Retinal pigment epithelial cell (primary cell): ENCODE results near the gene CCDC148.

Experiments used
- DNase-seq: peaks from one replicate; pipeline ENCODE4 v3.0.0-alpha.2; 2010; ENCODE audit warnings: low read depth
- H3K4me3 ChIP-seq: 2 replicates; pipeline ENCODE4 v1.5.1; 2011; ENCODE audit warnings: mild to moderate bottlenecking, low read length, control low read depth, moderate library complexity
- TF ChIP-seq, protein P1 (sequence below): conservative IDR thresholded peaks from 2 replicates; pipeline ENCODE4 v1.5.1; 2011; ENCODE audit warnings: low read depth, low read length, control low read depth, inconsistent platforms

CCDC148 gene

DNA sequence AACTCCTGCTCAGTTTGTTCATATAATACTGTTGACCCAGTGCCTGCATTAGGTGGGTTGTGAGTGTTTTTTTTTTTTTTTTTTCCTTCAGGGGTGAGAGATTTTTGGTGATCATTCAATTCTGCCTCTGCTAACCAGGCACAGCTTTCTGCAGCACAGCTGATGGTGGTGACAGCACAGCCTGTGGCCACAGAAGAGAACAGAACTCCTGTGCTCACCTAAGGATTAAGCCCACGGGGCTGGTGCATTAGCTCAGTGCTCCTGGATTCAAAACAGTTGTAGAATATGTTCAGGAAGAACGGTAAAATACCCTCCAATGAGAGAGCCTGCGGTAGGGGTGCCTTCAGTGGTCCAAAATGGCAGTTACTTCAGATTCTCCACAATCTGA, 42.2 kb upstream of the CCDC148 start:
- no peak for DNase-seq
- no peak overlapping the region for H3K4me3 ChIP-seq
- TF ChIP-seq, protein P1, sequence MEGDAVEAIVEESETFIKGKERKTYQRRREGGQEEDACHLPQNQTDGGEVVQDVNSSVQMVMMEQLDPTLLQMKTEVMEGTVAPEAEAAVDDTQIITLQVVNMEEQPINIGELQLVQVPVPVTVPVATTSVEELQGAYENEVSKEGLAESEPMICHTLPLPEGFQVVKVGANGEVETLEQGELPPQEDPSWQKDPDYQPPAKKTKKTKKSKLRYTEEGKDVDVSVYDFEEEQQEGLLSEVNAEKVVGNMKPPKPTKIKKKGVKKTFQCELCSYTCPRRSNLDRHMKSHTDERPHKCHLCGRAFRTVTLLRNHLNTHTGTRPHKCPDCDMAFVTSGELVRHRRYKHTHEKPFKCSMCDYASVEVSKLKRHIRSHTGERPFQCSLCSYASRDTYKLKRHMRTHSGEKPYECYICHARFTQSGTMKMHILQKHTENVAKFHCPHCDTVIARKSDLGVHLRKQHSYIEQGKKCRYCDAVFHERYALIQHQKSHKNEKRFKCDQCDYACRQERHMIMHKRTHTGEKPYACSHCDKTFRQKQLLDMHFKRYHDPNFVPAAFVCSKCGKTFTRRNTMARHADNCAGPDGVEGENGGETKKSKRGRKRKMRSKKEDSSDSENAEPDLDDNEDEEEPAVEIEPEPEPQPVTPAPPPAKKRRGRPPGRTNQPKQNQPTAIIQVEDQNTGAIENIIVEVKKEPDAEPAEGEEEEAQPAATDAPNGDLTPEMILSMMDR, result no peak

DNA sequence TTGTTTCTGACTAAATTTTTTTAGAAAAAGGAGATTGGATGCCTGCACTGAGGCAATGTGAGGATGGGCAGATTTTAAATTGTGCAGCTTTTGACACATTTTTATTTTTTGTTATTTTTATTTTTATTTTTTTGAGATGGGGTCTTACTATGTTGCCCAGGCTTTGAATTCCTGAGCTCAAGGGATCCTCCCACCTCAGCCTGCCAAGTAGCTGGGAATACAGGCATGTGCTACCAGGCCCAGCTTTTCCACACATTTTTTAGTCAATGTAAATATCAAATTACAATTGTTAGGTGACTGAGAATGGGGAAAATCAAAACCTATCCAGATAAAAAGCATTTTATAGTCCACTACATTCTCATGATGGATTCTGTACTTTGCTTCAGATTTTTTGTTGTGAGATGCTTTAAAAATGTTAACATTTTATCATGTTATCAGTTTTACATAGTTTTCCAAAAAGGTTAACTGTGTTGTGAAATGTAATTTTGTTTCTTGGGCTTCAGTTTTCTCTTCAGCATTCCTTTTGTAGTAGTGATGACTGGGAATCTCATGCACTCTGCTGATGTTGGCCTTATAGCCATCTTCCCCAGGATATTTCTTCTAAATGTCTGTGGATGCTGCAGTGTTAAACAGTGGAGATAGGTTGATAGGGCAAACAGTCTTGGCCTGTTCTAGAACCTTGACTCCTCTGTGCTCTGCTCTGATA, 41.6 kb upstream of the CCDC148 start:
- H3K4me3 ChIP-seq, result no peak overlapping the region
- no peak for DNase-seq
- TF ChIP-seq, protein P1, result no peak

DNA sequence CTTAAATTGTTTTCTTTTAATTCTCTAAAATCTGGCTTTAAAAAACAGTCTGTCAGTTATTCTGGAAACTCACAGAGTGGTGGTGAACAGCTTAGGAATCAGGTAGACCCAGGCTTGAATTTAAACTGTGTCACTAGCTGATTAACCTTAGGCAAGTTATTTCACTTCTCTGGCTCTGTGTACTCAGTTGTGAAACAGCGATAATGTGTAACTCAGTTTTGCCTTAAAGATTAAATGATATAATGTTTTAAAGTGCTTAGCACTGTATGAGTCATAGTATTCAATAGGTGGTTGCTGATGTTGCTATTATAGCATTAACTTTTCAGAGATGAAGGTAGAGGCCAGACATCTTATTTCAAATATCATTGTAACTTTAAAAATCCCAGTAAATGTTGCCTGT, 40.9 kb upstream of the CCDC148 start:
- TF ChIP-seq, protein P1, result no peak
- H3K4me3 ChIP-seq, result no peak overlapping the region
- peak; percentile 57 for DNase-seq

DNA sequence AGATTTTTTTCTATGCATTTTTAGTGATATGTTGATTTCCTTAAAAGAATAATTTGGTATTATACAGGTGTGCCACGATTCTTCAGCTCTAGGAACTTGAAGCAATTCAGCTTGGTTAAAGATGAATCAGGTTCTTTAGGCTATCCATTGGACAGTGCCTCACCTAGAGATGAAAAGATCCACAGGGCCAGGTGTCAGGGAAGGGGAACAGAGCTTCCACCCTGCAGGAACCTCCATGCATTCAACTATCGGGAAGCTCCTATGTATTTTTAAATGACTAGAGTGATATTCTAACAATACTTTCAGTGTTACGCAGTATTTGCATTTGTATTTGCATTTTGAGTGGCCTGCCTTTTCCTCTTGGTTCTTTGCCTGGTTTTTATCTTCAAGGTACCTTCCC, 40.4 kb upstream of the CCDC148 start:
- TF ChIP-seq, protein P1, result no peak
- no peak for DNase-seq
- no peak overlapping the region for H3K4me3 ChIP-seq

DNA sequence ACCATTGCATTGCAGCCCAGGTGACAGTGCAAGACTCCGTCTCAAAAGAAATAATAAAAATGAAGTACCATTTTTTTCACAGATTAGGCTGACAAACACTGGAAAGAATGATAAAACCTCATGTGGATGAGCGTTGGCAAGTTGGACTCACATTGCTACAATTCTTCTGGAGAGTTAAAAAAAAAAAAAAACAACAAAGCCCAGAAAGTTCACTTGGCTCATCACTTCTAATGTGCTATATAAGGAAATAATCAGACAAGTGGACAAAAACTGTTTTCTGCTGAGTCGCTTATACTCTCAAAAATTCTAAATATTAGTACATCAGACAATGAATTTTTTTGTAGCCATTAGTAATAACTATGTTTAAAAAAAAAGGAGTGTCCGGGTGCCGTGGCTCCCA, 38.6 kb upstream of the CCDC148 start:
- DNase-seq, result no peak
- TF ChIP-seq, protein P1, result no peak
- no peak overlapping the region for H3K4me3 ChIP-seq

DNA sequence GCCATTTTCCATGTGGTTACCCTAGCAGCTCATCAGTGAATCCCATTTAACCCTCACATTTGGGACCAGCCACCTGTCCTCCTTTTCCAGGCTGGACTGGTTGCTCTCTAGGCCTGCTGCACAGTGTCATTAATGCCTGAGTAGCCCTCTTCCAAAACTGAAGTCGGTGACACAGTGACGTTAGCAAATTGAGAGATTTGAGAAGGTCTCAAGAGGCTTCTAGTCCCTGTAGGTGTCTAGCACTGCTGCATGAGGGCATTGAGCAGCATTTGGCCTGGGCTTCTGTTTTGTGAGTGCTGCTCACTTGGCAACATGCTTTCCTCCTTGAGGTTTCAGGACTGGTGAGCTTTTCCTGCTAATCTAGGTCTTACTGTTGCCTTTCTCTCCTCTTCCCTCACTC, 36.9 kb upstream of the CCDC148 start:
- no peak for DNase-seq
- TF ChIP-seq, protein P1, result no peak

DNA sequence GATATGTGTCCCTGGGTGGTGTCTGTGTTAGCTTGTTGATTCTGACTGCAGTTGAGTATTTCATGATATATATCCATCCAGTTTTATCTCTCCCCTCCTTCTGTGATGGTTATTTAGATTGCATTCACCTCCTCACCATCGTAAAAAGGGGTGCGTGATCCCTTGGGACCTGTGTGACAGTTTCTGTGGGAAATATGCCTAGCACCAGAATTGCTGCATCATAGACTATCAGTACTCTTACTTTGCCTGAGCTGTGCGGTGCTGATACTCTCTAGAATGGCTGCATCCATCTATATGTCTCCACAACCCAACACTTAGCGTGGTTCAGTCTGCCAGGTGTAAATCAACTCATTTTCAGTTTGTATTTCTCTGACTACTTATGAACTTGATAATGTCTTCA, 34.5 kb upstream of the CCDC148 start:
- DNase-seq, result no peak
- TF ChIP-seq, protein P1, result no peak
- no peak overlapping the region for H3K4me3 ChIP-seq

More for the DNA sequence above, 36.9 kb upstream of the CCDC148 start:
- H3K4me3 ChIP-seq, result no peak overlapping the region
